Transverse colon (tissue), 3 donors: Measurements from ENCODE around the gene TSPAN13.

Source experiments
- POLR2A ChIP-seq: fragments of 450-650 bp; IDR thresholded peaks from one replicate; pipeline ENCODE4 v1.6.1; 2016; ENCODE audit warnings: antibody characterized with exemption, mild to moderate bottlenecking, moderate library complexity
- TF ChIP-seq, protein P1 (sequence below), 5 experiments: fragments of 200-600 bp in 3 of 5; fragments of 450-650 bp in 2 of 5; sonication (generic) in 3 of 5; IDR thresholded peaks; 1 replicate in 2 of 5; 2 replicates in 3 of 5; pipeline ENCODE4 v1.5.1; 2016 to 2017; ENCODE audit warnings: antibody characterized with exemption in 5 of 5, inconsistent platforms in 3 of 5, mild to moderate bottlenecking in 2 of 5, moderate library complexity in 1 of 5

DNA sequence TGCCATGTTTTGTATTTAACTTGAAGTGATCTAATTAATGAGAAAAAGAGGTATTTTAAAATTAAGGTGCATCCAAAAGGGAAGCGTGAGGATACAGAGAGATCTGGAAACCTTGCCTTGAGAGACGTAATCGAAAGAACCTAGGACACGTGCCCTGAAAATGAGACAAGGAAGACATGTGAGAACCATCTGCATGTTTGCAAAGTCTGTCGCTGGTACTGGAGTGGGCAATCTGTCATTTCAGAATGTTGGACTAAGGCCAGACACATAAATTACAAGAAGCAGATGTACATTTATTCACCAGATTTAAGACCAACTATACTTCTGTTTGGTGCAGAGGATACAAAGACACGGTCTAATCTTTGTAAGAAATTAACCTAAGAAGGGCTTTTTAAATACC is 42.1 kb downstream of the TSPAN13 start:
- no peak for TF ChIP-seq POLR2A
- TF ChIP-seq, protein P1, sequence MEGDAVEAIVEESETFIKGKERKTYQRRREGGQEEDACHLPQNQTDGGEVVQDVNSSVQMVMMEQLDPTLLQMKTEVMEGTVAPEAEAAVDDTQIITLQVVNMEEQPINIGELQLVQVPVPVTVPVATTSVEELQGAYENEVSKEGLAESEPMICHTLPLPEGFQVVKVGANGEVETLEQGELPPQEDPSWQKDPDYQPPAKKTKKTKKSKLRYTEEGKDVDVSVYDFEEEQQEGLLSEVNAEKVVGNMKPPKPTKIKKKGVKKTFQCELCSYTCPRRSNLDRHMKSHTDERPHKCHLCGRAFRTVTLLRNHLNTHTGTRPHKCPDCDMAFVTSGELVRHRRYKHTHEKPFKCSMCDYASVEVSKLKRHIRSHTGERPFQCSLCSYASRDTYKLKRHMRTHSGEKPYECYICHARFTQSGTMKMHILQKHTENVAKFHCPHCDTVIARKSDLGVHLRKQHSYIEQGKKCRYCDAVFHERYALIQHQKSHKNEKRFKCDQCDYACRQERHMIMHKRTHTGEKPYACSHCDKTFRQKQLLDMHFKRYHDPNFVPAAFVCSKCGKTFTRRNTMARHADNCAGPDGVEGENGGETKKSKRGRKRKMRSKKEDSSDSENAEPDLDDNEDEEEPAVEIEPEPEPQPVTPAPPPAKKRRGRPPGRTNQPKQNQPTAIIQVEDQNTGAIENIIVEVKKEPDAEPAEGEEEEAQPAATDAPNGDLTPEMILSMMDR (IDR thresholded peaks at IDR 0.05): no peak
